HG03097 (cell line): ENCODE data around the gene SRGAP2.
"Not testable (repeated sequence)": the region's sequence is repeated elsewhere in the genome, so short reads cannot be mapped to it uniquely, and the experiment has no call there.

Source experiments
- ATAC-seq: cut with Tn5 transposase; IDR thresholded peaks from one replicate; pipeline ENCODE4 v1.9.1; 2021; ENCODE audit not compliant: unreplicated experiment, low FRiP score

SRGAP2 gene

GRCh38 chr1:206203364-206204158 lies at the start of gene SRGAP2:
Gene SRGAP2 (plus strand): TSS chr1:206203541. CDS start chr1:206205971, 2,430 bp downstream.
- peak; percentile 5 for ATAC-seq

GRCh38 chr1:206167350-206168029 lies 35.9 kb upstream of the SRGAP2 start:
- not testable (repeated sequence) for ATAC-seq

- ATAC-seq, result not testable (repeated sequence)
Measured at GRCh38 chr1:206169794-206170193, 33.5 kb upstream of the SRGAP2 start.

GRCh38 chr1:206173110-206173719 lies 30.1 kb upstream of the SRGAP2 start:
- not testable (repeated sequence) for ATAC-seq

GRCh38 chr1:206174182-206174868 lies 29.0 kb upstream of the SRGAP2 start:
- not testable (repeated sequence) for ATAC-seq

GRCh38 chr1:206175459-206176113 lies 27.8 kb upstream of the SRGAP2 start:
- ATAC-seq, result not testable (repeated sequence)

GRCh38 chr1:206176114-206176502 lies 27.2 kb upstream of the SRGAP2 start:
- not testable (repeated sequence) for ATAC-seq

GRCh38 chr1:206178061-206178989 lies 25.0 kb upstream of the SRGAP2 start:
- not testable (repeated sequence) for ATAC-seq

GRCh38 chr1:206179666-206180065 lies 23.7 kb upstream of the SRGAP2 start:
- not testable (repeated sequence) for ATAC-seq

- not testable (repeated sequence) for ATAC-seq
Measured at GRCh38 chr1:206182368-206183317, 20.7 kb upstream of the SRGAP2 start.

- not testable (repeated sequence) for ATAC-seq
Measured at GRCh38 chr1:206183788-206184187, 19.6 kb upstream of the SRGAP2 start.

GRCh38 chr1:206185778-206186177 lies 17.6 kb upstream of the SRGAP2 start:
- not testable (repeated sequence) for ATAC-seq

GRCh38 chr1:206186826-206187225 lies 16.5 kb upstream of the SRGAP2 start:
- not testable (repeated sequence) for ATAC-seq

GRCh38 chr1:206195182-206195581 lies 8.2 kb upstream of the SRGAP2 start:
- ATAC-seq, result not testable (repeated sequence)

GRCh38 chr1:206196748-206197424 lies 6.5 kb upstream of the SRGAP2 start:
- ATAC-seq, result not testable (repeated sequence)

- ATAC-seq, result peak; percentile 78
Measured at GRCh38 chr1:206202789-206203363, 465 bp upstream of the SRGAP2 start, which contains the start of gene FAM72A. Gene FAM72A (minus strand): TSS chr1:206202839. CDS start chr1:206202025, 814 bp downstream.

GRCh38 chr1:206204159-206204511 lies 794 bp downstream of the SRGAP2 start:
- ATAC-seq, result not testable (repeated sequence)
